ENCODE data around the gene COX7A2. TPM values are rescaled to one million over a fixed set of nuclear protein-coding genes. Genes with fewer than 3 reads are reported as not detected.

The COX7A2 gene
- polyA plus RNA-seq, 1 experiment: 133 TPM

GRCh38 chr6:75268988-75269354 is 25.4 kb upstream of the COX7A2 start:
- H3K27me3 ChIP-seq (ENCODE audit: control insufficient read depth, insufficient read depth, low read length): no peaks in the 10 kb centered on the region

GRCh38 chr6:75268121-75268987 is 24.8 kb upstream of the COX7A2 start:
- Histone ChIP-seq H3K36me3 (ENCODE audit: control insufficient read depth, insufficient read depth, low read length) (no peaks in the 10 kb centered on the region; the same call in 1 of the 2 replicates), H3K4me3 (ENCODE audit: low read depth, low read length) (no peak overlapping the region), H3K27me3 (ENCODE audit: control insufficient read depth, insufficient read depth, low read length) (no peaks in the 10 kb centered on the region)
- DNase-seq (ENCODE audit: low read depth): no peak
- ChIA-PET POLR2A (interaction anchor here (0.6 kb wide), 2 partner anchors 16 to 25 kb away, joined by 3 to 4 read pairs; partner anchors contain the start of gene COX7A2), CTCF (interaction anchor here (0.8 to 2.9 kb wide), 12 partner anchors 10 to 278 kb away, joined by 3 to 22 read pairs (median 7); no protein-coding TSS in a partner anchor)
- TF ChIP-seq CTCF (IDR thresholded peaks at IDR 0.05; ENCODE audit: insufficient read depth, low read depth, low read length): no peak

More at GRCh38 chr6:75268988-75269354, 25.4 kb upstream of the COX7A2 start:
- POLR2A ChIA-PET: no interaction called here
- no peak for TF ChIP-seq CTCF (IDR thresholded peaks at IDR 0.05; ENCODE audit: insufficient read depth, low read depth, low read length)
- H3K4me3 ChIP-seq (ENCODE audit: low read depth, low read length): no peak overlapping the region
- no peak for DNase-seq (ENCODE audit: low read depth)
- H3K36me3 ChIP-seq (ENCODE audit: control insufficient read depth, insufficient read depth, low read length): no peaks in the 10 kb centered on the region; the same call in 1 of the 2 replicates
- CTCF ChIA-PET: interaction anchor here (0.9 to 2.5 kb wide), 5 partner anchors 10 to 258 kb away, joined by 3 to 7 read pairs (median 6); no protein-coding TSS in a partner anchor

- Histone ChIP-seq H3K27me3 (ENCODE audit: control insufficient read depth, insufficient read depth, low read length) (no peaks in the 10 kb centered on the region), H3K36me3 (ENCODE audit: control insufficient read depth, insufficient read depth, low read length) (no peaks in the 10 kb centered on the region; the same call in 1 of the 2 replicates), H3K4me3 (ENCODE audit: low read depth, low read length) (no peak overlapping the region)
- CTCF ChIA-PET: interaction anchor here (0.6 to 2.9 kb wide), 16 partner anchors 8 to 279 kb away, joined by 3 to 22 read pairs (median 6); no protein-coding TSS in a partner anchor
- no peak for DNase-seq (ENCODE audit: low read depth)
- TF ChIP-seq CTCF (IDR thresholded peaks at IDR 0.05; ENCODE audit: insufficient read depth, low read depth, low read length): no peak
- POLR2A ChIA-PET: no interaction called here
Measured at GRCh38 chr6:75267461-75267860, 23.9 kb upstream of the COX7A2 start.

- Histone ChIP-seq H3K27me3 (ENCODE audit: control insufficient read depth, insufficient read depth, low read length) (no peaks in the 10 kb centered on the region), H3K4me3 (ENCODE audit: low read depth, low read length) (no peak overlapping the region), H3K36me3 (ENCODE audit: control insufficient read depth, insufficient read depth, low read length) (peaks cover 2% of the 10 kb centered on the region)
- TF ChIP-seq CTCF (IDR thresholded peaks at IDR 0.05; ENCODE audit: insufficient read depth, low read depth, low read length): peak; percentile 76
- DNase-seq (ENCODE audit: low read depth): no peak
- ChIA-PET POLR2A (no interaction called here), CTCF (interaction anchor here (0.6 to 2.9 kb wide), 13 partner anchors 9 to 280 kb away, joined by 3 to 22 read pairs (median 6); no protein-coding TSS in a partner anchor)
Measured at GRCh38 chr6:75266716-75267291, 23.2 kb upstream of the COX7A2 start.

GRCh38 chr6:75263401-75263750 is 19.8 kb upstream of the COX7A2 start:
- H3K36me3 ChIP-seq (ENCODE audit: control insufficient read depth, insufficient read depth, low read length): peaks cover 2% of the 10 kb centered on the region
- ChIA-PET CTCF (interaction anchor here (0.9 to 1.6 kb wide), 3 partner anchors 13 to 283 kb away, joined by 3 to 4 read pairs (median 3); no protein-coding TSS in a partner anchor), POLR2A (interaction anchor here (0.6 kb wide), 1 partner anchor 8 kb away, joined by 4 read pairs; no protein-coding TSS in a partner anchor)

More at GRCh38 chr6:75263401-75263750, 19.8 kb upstream of the COX7A2 start:
- Histone ChIP-seq H3K27me3 (ENCODE audit: control insufficient read depth, insufficient read depth, low read length) (no peaks in the 10 kb centered on the region), H3K4me3 (ENCODE audit: low read depth, low read length) (no peak overlapping the region)
- TF ChIP-seq CTCF (IDR thresholded peaks at IDR 0.05; ENCODE audit: insufficient read depth, low read depth, low read length): no peak
- no peak for DNase-seq (ENCODE audit: low read depth)
